GF-D8 (cell line): Measurements from ENCODE around the gene ARGLU1.

ENCODE experiments used
- DNase-seq: peaks from one replicate; lab custom pipeline; 2025; lab: John Stamatoyannopoulos, UW

ARGLU1 gene

GRCh38 chr13:106524108-106524507 is 43.8 kb downstream of the ARGLU1 start:
- no peak for DNase-seq

DNA sequence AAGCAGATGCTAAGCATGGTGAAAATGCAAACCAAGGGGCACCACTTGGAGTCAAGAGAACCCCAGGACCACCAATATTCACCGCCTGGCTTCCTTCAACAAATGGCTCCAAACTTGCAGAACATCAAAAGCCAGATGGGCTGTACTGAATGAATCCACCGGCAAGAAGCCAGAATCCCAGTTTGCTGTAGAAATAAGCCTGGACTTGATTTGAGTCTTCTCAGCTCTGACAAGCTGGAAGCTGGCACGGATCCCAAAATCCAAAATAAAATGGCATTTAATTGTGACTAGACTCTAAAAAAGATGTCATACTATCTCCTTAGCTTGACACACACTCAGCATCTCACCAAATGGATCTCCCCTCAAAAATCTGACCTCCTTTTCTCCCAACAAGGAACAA is 44.4 kb downstream of the ARGLU1 start:
- no peak for DNase-seq

- DNase-seq: no peak
Observed at GRCh38 chr13:106522898-106523525, 44.9 kb downstream of the ARGLU1 start.

DNA sequence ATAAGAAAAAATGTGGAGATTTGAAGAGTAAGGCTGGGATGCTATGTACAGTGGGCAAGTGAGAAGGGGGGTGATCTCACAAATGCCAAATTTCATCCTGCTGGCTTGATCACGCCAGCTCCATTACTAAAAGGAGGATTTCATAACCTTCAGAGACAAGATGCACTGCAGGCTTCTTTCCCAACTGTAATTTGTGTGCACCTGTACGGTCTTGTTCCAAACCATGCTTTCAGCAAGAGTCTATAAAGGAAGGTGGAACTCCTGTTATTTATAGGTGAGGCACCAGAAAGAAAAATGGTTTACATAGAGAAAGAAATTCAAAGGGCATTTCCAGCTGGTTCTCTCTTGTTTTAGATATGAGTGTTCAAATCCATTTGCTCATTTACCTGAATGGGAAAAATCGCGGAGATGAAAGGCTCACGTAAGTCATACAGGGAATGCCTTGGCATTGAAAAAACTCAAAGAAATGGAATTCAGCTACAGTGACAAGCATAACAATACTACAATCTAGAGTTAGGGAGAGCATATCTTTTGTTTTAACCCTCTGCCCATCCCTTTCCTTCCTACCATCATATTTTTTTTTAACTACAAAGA is 45.7 kb downstream of the ARGLU1 start:
- no peak for DNase-seq

- DNase-seq: no peak
Observed at GRCh38 chr13:106521095-106521799, 46.7 kb downstream of the ARGLU1 start.

DNA sequence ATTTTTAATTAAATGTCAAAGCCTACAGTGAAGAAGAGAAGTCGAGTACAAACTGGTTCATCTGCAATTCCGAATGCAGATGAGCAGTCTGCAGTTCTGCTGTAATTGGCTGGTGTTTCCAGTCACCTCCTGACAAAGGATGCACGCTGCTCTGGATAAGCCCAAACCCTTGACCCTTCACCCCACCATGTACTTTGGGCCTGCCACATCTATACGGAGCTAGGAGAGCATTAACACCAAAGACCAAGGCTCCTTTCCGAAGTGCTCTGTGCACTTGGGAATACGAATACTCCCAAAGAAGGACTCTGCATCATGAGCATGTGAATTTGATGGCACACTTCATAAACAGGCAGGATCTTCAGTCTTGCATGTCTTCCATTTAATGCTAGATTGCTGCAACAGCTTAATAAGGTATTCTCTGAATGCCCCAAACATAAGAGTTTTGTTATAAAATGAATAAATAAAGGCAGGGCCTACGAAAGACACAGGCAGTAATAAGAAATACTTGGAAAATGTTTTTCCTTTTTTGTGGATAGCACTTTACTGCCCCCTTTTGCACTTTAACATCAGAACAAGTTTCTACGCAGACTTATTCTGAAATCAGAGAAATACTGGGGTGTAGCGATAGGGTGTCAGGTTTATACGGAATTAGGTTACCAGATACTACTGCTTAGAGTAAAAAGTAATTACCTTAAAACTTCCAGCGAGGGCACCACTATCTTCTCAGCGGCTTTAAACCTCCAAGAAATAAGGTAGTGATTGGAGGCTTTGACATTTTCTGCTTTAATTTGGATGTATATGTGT is 47.5 kb downstream of the ARGLU1 start:
- DNase-seq: no peak

GRCh38 chr13:106518512-106518911 is 49.4 kb downstream of the ARGLU1 start:
- DNase-seq: no peak

GRCh38 chr13:106517109-106517847 is 50.7 kb downstream of the ARGLU1 start:
- no peak for DNase-seq

DNA sequence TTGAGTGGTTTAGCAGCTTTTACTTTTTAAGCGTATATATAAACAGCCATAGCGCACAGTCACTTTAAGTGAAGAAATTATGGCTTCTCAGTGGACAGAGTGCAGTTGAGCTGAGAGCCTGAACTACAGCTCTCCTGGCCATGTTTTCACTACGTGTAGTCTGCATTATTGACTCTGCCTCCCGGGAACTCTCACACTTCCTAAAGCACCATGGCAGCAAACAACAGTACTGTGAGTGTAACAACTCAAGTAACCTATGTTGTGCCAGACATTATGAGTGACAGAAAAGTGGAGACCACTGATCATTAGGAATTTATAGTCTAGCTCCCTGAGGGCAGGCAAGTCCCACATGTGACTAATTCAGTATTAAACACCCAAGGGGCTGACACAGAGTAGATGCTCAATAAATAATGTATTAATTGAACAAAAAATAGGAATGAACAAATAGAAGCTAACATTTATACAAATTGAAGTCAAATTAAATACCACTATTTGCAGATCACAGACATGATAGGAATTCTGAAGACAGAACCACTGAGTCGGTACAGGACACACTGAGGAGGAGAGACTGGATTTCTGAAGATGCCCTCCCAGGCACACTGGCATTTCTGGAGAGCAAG is 52.2 kb downstream of the ARGLU1 start:
- DNase-seq: no peak

- no peak for DNase-seq
Observed at GRCh38 chr13:106514928-106515634, 52.9 kb downstream of the ARGLU1 start.

- no peak for DNase-seq
Observed at GRCh38 chr13:106513025-106513983, 54.6 kb downstream of the ARGLU1 start.

DNA sequence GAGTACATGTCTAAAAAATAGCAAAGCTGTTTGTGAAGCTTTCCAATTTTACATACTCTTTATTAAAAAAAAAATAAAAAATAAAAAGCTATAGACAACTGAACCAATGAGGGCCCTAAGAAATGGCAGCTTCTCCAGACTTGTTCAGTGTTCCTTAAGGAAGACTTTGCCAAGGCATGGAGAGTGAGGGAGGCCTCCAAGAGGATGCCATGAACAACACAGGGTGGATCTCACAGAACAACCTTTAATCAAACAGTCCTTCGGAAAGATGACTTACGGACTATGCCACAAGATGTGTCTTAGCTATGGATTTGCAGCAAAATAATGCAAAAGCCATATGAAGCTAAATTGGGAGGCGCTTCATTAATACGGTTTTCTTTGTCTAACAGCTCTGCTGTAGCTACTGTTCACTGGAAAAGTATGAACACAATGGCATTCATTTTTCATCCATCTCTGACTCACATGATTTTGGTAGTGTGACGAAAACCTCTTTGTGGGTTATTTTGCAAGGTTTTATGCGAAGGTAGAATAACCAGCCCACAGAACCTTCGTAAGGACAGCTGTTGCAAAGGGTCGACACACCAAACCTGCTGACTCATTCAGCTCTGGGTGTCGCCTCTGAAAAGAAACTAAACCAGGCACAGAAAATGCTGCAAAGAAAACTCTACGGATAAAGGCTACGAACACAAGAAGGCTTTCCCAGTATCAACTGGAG is 60.2 kb downstream of the ARGLU1 start:
- peak; percentile 94 for DNase-seq

- no peak for DNase-seq
Observed at GRCh38 chr13:106506286-106506685, 61.7 kb downstream of the ARGLU1 start.

GRCh38 chr13:106505732-106506131 is 62.2 kb downstream of the ARGLU1 start:
- no peak for DNase-seq

DNA sequence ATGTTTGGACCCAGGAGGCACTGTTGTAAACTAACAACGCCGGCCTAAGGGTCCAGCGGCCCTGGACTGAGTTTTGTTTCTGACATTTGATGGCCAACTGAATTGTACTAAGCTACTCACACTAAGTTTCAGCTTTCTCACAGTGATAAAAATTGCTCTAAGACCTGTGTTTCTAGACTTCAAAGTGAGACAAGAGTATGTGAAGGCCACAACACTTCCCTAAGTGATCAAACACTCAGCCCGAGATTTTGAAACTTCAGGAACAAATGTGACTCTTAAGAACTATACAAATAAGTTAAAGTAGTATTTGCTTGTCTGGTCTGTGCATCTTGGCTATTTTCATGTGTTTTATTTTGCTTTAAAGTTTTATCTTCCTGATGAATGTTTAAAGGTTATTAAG is 62.6 kb downstream of the ARGLU1 start:
- no peak for DNase-seq

- DNase-seq: no peak
Observed at GRCh38 chr13:106503730-106504453, 64.0 kb downstream of the ARGLU1 start.

- no peak for DNase-seq
Observed at GRCh38 chr13:106503272-106503671, 64.7 kb downstream of the ARGLU1 start.

DNA sequence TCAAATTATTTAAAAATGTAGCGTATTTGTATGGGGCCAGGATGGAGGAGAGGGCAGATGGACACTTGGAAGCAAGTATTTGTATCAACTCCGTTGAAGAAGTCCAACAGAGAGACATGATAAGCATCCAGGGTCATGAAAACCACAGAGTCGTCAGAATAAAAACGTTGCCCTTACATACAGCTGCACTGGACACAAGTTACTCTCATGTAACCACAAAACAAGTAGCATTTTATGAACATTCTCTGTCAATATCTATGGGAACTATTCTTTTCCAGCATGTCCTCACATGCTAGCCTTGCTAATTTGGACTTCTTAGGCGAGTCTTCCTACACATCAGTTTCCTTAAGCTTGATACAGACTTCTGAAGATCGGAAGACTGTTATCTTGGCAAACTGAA is 67.5 kb downstream of the ARGLU1 start:
- peak; percentile 44 for DNase-seq
